IPS-NIHi7 (cell line): ENCODE data around the gene RBM34.
"Not testable (repeated sequence)": the region's sequence is repeated elsewhere in the genome, so short reads cannot be mapped to it uniquely, and the experiment has no call there.

ENCODE experiments used
- DNase-seq: peaks from one replicate; pipeline ENCODE4 v3.0.0; 2012; ENCODE audit warnings: mixed read lengths; ENCODE audit errors: extremely low spot score

The RBM34 gene

GRCh38 chr1:235113183-235113917, 47.7 kb downstream of the RBM34 start:
- no peak for DNase-seq

GRCh38 chr1:235112297-235113182, 48.5 kb downstream of the RBM34 start:
- DNase-seq: no peak

GRCh38 chr1:235111107-235111506, 49.9 kb downstream of the RBM34 start:
- no peak for DNase-seq

GRCh38 chr1:235108876-235109275, 52.2 kb downstream of the RBM34 start:
- DNase-seq: no peak

- no peak for DNase-seq
Observed at GRCh38 chr1:235108185-235108593, 52.9 kb downstream of the RBM34 start.

GRCh38 chr1:235107368-235108184, 53.5 kb downstream of the RBM34 start:
- no peak for DNase-seq

- DNase-seq: no peak
Observed at GRCh38 chr1:235106457-235106856, 54.6 kb downstream of the RBM34 start.

GRCh38 chr1:235105051-235106043, 55.7 kb downstream of the RBM34 start:
- DNase-seq: no peak

GRCh38 chr1:235102993-235103411, 58.0 kb downstream of the RBM34 start:
- DNase-seq: no peak

- DNase-seq: no peak
Observed at GRCh38 chr1:235102259-235102582, 58.8 kb downstream of the RBM34 start.

GRCh38 chr1:235101558-235102258, 59.3 kb downstream of the RBM34 start:
- no peak for DNase-seq

GRCh38 chr1:235100194-235100772, 60.8 kb downstream of the RBM34 start:
- DNase-seq: peak; percentile 48

GRCh38 chr1:235098991-235099390, 62.1 kb downstream of the RBM34 start:
- DNase-seq: no peak

GRCh38 chr1:235098547-235098946, 62.5 kb downstream of the RBM34 start:
- no peak for DNase-seq

GRCh38 chr1:235097501-235097900, 63.5 kb downstream of the RBM34 start:
- not testable (repeated sequence) for DNase-seq

- DNase-seq: no peak
Observed at GRCh38 chr1:235095938-235096562, 65.0 kb downstream of the RBM34 start.

- peak; percentile 73 for DNase-seq
Observed at GRCh38 chr1:235093696-235094592, 67.1 kb downstream of the RBM34 start.

- peak; percentile 73 for DNase-seq
Observed at GRCh38 chr1:235093013-235093695, 67.9 kb downstream of the RBM34 start.
